Astrocyte (in vitro differentiated cells and primary cell): ENCODE measurements around the gene PPP1R9A.

Experiments used
- EZH2 ChIP-seq: IDR thresholded peaks from 2 replicates; pipeline ENCODE4 v1.6.1; 2012; ENCODE audit warnings: mild to moderate bottlenecking, low read length, inconsistent platforms; ENCODE audit not compliant: insufficient read depth
- TF ChIP-seq, protein P1 (sequence below): IDR thresholded peaks from 2 replicates; pipeline ENCODE4 v1.5.1; 2011; ENCODE audit warnings: low read depth, mild to moderate bottlenecking, inconsistent platforms, low read length, moderate library complexity; ENCODE audit not compliant: insufficient read depth

- TF ChIP-seq, protein P1, sequence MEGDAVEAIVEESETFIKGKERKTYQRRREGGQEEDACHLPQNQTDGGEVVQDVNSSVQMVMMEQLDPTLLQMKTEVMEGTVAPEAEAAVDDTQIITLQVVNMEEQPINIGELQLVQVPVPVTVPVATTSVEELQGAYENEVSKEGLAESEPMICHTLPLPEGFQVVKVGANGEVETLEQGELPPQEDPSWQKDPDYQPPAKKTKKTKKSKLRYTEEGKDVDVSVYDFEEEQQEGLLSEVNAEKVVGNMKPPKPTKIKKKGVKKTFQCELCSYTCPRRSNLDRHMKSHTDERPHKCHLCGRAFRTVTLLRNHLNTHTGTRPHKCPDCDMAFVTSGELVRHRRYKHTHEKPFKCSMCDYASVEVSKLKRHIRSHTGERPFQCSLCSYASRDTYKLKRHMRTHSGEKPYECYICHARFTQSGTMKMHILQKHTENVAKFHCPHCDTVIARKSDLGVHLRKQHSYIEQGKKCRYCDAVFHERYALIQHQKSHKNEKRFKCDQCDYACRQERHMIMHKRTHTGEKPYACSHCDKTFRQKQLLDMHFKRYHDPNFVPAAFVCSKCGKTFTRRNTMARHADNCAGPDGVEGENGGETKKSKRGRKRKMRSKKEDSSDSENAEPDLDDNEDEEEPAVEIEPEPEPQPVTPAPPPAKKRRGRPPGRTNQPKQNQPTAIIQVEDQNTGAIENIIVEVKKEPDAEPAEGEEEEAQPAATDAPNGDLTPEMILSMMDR: no peak
- TF ChIP-seq EZH2: no peak
Observed at GRCh38 chr7:95056901-95057300, 149.5 kb downstream of the PPP1R9A start.
